ENCODE results near the gene USH1G. TPM values are rescaled to one million over a fixed set of nuclear protein-coding genes. Genes with fewer than 3 reads are reported as not detected.

USH1G gene
- total and polyA plus RNA-seq, 2 of the 13 experiments (the other 11 are each of a cell fraction or from before 2014, with no cell fraction given) = 0.04 TPM; not detected in 1

DNA sequence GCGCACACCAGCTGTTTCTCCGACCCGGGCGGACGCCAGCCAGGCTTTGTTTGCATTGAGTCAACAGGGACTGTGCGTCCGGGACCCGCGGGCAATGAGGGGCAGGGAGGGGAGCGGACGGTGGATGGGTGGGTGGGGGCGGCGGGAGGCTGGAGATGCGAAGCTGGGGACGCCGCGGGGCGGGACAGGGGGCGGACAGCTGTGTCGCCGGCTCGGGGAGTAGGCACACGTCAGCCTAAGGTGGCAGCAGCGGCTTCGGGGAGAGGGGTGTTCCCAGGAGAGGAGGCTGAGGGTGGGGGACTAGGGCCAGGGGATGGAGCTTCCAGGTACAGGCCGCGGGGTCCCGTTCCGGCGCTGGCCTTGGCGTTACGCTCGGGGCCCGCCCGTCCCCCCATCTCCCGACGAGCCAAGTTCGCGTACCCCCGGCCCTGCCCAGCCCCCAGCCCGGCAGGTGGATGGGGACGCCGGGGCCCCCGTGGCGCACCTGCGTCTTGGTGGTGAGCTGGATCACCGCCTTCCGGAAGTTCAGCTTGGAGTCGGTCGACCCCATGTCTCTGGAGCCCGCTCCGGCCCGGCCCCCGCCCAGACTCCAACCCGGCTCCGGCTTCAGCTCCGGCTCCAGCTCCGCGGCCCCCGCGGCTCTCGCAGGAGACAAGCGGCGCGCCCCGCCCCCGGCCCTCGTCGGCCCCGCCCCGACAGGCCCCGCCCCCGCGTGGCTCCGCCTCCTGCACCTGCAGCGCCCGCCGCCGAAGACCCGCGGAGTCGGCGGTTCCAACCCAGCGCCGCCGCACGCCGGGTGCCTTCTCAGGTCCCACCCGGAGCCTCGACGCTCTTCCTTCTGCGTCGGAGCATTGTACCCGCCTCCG, 49.3 kb upstream of the USH1G start, which contains the start of gene HID1 (continued):
- TF ChIP-seq, protein P1, sequence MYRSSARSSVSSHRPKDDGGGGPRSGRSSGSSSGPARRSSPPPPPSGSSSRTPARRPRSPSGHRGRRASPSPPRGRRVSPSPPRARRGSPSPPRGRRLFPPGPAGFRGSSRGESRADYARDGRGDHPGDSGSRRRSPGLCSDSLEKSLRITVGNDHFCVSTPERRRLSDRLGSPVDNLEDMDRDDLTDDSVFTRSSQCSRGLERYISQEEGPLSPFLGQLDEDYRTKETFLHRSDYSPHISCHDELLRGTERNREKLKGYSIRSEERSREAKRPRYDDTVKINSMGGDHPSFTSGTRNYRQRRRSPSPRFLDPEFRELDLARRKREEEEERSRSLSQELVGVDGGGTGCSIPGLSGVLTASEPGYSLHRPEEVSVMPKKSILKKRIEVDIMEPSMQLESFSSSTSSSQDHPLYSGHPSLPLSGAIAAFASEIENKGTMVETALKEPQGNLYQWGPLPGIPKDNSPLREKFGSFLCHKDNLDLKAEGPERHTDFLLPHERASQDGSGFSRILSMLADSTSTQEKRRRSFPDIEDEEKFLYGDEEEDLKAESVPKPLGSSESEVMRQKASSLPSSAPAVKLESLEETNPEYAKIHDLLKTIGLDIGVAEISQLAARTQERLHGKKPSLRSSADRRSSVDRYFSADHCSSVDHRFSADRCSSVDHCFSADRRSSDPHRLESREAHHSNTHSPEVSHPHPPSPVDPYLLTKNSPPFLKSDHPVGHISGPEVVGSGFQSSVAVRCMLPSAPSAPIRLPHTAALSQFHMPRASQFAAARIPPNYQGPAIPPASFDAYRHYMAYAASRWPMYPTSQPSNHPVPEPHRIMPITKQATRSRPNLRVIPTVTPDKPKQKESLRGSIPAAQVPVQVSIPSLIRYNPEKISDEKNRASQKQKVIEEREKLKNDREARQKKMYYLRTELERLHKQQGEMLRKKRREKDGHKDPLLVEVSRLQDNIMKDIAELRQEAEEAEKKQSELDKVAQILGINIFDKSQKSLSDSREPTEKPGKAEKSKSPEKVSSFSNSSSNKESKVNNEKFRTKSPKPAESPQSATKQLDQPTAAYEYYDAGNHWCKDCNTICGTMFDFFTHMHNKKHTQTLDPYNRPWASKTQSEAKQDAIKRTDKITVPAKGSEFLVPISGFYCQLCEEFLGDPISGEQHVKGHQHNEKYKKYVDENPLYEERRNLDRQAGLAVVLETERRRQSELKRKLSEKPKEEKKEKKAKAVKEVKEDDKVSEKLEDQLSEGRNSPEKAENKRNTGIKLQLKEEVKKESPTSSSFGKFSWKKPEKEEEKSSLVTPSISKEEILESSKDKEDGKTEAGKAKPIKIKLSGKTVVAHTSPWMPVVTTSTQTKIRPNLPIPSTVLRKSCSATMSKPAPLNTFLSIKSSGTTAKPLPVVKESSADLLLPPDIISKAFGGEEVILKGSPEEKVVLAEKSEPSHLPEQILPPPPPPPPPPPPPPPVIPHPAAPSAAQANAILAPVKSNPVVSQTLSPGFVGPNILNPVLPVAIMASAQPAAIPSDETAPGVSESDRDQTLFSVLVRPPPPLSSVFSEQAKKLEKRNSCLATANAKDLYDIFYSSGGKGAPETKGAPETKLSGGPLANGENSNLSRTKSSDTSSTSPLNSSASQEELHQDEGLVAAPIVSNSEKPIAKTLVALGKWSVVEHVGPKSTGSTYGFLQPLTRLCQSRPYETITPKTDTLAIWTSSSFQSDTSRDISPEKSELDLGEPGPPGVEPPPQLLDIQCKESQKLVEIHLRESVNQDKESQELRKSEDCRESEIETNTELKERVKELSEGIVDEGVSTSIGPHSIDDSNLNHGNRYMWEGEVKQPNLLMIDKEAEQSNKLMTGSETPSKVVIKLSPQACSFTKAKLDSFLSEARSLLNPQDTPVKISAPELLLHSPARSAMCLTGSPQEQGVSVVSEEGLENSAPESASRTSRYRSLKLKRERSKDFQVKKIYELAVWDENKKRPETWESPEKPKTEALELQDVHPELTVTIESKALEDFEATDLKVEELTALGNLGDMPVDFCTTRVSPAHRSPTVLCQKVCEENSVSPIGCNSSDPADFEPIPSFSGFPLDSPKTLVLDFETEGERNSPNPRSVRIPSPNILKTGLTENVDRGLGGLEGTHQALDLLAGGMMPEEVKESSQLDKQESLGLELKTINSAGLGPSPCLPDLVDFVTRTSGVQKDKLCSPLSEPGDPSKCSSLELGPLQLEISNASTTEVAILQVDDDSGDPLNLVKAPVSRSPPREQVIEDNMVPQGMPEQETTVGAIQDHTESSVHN (CRISPR knock-in tag; IDR thresholded peaks at IDR 0.05) = no peak
- TF ChIP-seq SMAD3 (CRISPR knock-in tag; IDR thresholded peaks at IDR 0.05) (0 out of 2 replicates have a peak, but pooled peaks have one; percentile 8), SMC3 (IDR thresholded peaks at IDR 0.05; ENCODE audit: low read length) (no peak), ZFP90 (CRISPR knock-in tag; IDR thresholded peaks at IDR 0.05; ENCODE audit: borderline replicate concordance) (0 out of 2 replicates have a peak, but pooled peaks have one; percentile 20), ZKSCAN8 (CRISPR knock-in tag; IDR thresholded peaks at IDR 0.05; ENCODE audit: borderline replicate concordance) (no peak), ZFP1 (CRISPR knock-in tag; IDR thresholded peaks at IDR 0.05) (no peak), HMGXB4 (CRISPR knock-in tag; IDR thresholded peaks at IDR 0.05; ENCODE audit: borderline replicate concordance in 1 of 2, low read depth in 1 of 2) (0 out of 4 replicates have a peak, but pooled peaks have one; percentile 43 to 73), AGO2 (optimal IDR thresholded peaks at IDR 0.05; ENCODE audit: low read depth, low read length) (no peak), ZNF205 (CRISPR knock-in tag; IDR thresholded peaks at IDR 0.05) (no peak)
- TF ChIP-seq, protein P2, sequence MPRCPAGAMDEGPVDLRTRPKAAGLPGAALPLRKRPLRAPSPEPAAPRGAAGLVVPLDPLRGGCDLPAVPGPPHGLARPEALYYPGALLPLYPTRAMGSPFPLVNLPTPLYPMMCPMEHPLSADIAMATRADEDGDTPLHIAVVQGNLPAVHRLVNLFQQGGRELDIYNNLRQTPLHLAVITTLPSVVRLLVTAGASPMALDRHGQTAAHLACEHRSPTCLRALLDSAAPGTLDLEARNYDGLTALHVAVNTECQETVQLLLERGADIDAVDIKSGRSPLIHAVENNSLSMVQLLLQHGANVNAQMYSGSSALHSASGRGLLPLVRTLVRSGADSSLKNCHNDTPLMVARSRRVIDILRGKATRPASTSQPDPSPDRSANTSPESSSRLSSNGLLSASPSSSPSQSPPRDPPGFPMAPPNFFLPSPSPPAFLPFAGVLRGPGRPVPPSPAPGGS (CRISPR knock-in tag; IDR thresholded peaks at IDR 0.05) = 0 out of 2 replicates have a peak, but pooled peaks have one; percentile 2
- TF ChIP-seq, protein P3, sequence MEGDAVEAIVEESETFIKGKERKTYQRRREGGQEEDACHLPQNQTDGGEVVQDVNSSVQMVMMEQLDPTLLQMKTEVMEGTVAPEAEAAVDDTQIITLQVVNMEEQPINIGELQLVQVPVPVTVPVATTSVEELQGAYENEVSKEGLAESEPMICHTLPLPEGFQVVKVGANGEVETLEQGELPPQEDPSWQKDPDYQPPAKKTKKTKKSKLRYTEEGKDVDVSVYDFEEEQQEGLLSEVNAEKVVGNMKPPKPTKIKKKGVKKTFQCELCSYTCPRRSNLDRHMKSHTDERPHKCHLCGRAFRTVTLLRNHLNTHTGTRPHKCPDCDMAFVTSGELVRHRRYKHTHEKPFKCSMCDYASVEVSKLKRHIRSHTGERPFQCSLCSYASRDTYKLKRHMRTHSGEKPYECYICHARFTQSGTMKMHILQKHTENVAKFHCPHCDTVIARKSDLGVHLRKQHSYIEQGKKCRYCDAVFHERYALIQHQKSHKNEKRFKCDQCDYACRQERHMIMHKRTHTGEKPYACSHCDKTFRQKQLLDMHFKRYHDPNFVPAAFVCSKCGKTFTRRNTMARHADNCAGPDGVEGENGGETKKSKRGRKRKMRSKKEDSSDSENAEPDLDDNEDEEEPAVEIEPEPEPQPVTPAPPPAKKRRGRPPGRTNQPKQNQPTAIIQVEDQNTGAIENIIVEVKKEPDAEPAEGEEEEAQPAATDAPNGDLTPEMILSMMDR (CRISPR knock-in tag; IDR thresholded peaks at IDR 0.05) = 0 out of 2 replicates have a peak, but pooled peaks have one; percentile 17
- TF ChIP-seq, protein P4, sequence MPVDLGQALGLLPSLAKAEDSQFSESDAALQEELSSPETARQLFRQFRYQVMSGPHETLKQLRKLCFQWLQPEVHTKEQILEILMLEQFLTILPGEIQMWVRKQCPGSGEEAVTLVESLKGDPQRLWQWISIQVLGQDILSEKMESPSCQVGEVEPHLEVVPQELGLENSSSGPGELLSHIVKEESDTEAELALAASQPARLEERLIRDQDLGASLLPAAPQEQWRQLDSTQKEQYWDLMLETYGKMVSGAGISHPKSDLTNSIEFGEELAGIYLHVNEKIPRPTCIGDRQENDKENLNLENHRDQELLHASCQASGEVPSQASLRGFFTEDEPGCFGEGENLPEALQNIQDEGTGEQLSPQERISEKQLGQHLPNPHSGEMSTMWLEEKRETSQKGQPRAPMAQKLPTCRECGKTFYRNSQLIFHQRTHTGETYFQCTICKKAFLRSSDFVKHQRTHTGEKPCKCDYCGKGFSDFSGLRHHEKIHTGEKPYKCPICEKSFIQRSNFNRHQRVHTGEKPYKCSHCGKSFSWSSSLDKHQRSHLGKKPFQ (CRISPR knock-in tag; IDR thresholded peaks at IDR 0.05; ENCODE audit: insufficient replicate concordance) = no peak

Data from HepG2 (cell line).